AG09309 (cell line): ENCODE results near the gene RAB20.

ENCODE experiments used
- DNase-seq: peaks from one replicate; pipeline ENCODE4 v3.0.0-alpha.2; 2010; ENCODE audit warnings: low read depth
- H3K4me3 ChIP-seq: 2 replicates; pipeline ENCODE4 v1.5.1; 2011; ENCODE audit warnings: mild to moderate bottlenecking, low read depth, low read length, moderate library complexity; ENCODE audit not compliant: control insufficient read depth
- TF ChIP-seq, protein P1 (sequence below): IDR thresholded peaks from 2 replicates; pipeline ENCODE4 v1.5.1; 2011; ENCODE audit warnings: mild to moderate bottlenecking, low read depth, low read length, inconsistent platforms; ENCODE audit not compliant: insufficient read depth, control insufficient read depth; ENCODE audit errors: missing control alignments

The RAB20 gene

DNA sequence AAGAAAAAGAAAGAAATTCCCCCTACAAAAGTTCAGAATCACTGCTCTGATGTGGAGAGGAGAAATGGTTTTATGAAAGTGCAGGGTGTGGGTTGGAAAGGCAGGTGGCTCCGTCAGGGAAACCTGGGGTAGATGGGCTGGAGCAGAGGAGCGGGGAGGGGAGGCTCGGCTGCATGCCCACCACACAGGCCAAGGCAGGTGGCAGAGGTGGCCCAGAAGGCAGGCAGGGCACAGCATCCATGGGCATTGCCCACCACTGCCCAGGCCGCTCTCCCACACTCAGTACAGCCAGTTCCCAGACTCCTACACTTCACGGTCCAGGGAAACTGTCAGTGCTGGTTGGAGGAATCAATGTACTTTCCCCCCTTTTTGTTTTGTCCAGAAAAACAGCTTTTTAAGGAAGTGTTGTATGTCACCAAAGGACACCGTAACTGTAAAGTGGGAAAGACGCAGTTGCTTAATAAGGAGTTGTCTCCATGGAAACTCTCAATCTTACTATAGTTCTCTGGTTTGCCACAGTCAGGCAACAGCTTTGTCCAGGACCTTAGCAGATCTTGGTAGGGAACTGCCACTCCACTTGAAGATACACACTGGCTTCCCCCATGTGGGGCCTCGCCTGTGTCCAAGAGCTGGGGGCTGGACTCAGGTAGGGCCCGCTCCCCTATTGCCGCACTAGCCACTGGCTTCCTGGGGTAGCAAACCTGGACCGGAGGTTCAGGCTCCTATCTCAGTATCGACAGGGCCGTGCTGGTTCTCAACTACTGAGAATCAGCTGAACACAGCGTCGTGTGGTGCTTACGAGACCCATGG, 82.9 kb downstream of the RAB20 start:
- no peak overlapping the region for H3K4me3 ChIP-seq
- DNase-seq: no peak
- TF ChIP-seq, protein P1, sequence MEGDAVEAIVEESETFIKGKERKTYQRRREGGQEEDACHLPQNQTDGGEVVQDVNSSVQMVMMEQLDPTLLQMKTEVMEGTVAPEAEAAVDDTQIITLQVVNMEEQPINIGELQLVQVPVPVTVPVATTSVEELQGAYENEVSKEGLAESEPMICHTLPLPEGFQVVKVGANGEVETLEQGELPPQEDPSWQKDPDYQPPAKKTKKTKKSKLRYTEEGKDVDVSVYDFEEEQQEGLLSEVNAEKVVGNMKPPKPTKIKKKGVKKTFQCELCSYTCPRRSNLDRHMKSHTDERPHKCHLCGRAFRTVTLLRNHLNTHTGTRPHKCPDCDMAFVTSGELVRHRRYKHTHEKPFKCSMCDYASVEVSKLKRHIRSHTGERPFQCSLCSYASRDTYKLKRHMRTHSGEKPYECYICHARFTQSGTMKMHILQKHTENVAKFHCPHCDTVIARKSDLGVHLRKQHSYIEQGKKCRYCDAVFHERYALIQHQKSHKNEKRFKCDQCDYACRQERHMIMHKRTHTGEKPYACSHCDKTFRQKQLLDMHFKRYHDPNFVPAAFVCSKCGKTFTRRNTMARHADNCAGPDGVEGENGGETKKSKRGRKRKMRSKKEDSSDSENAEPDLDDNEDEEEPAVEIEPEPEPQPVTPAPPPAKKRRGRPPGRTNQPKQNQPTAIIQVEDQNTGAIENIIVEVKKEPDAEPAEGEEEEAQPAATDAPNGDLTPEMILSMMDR: no peak

DNA sequence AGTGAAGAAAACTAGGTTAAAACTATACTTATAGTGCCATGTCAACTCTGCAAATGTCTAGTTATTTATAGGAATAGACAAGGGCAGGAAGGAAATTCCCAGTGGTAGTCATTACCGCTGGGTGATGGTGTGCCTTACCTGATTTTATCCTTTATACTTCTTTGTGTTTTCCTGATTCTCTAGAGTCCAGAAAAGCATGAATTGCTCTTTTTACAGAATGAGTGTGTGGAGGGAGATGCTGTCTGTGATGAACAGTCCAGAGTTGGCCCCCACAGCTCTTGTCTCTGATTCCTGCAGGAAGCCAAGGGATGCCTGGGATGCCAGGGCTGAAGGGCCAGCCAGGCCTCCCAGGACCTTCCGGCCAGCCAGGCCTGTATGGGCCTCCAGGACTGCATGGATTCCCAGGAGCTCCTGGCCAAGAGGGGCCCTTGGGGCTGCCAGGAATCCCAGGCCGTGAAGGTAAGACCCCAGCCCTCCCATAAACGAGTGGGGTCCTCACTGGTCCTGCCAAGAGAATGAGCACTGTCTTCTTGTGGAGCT, 83.7 kb downstream of the RAB20 start:
- TF ChIP-seq, protein P1: no peak
- H3K4me3 ChIP-seq: no peak overlapping the region
- DNase-seq: no peak

- no peak for DNase-seq
- H3K4me3 ChIP-seq: no peak overlapping the region
- TF ChIP-seq, protein P1: no peak
These were observed 85.3 kb downstream of the RAB20 start for GRCh38 chr13:110476220-110476617.

DNA sequence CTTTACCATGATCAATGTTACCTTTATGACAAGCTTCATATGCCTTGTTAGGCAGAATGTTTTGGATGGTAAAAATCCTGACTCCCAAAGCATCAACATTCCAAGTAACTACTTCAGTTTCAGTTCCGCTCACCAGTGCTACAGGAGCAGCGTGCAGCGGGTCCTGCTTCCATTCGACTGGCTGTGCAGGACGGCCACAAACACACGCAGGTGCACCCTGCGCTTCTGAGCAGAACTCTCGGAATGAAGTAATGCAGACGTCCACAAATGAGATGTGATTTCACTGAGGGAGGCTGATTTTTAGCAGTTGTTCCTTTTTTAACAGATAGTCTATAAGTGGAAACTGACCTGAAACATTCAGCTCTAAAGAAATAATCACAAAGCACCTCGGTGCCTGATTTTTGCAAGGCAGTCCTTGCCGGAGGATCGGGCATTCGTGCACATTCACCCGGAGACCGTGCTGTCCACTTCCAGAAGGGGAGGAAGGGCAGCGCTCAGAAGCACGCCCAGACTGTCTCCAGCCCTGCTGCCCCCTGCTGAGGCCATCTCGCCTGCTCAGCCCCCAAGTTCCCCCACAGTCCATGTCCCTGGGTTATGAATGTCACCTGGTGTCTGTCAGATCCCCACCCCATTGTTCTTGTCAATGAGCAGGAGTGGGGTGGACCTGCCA, 85.8 kb downstream of the RAB20 start:
- H3K4me3 ChIP-seq: no peak overlapping the region

DNA sequence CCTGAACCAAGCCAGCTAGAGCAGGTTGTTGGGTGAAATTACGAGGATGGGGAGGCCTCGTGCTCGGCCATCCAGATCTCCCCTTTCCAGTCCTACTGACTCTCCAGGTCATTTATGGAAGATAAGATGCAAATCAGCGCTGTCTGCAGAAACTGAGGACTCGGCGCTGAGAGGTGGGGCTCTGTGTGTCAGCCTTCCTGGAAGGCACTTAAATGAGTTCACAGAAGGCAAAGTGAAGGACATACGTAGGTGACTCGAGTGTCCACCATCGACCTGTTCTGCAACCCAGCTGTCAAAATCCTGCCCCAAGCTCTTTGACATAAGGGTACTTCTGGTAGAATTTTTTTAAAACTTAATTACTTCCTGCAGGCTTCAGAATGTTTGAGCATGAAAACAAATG, 86.4 kb downstream of the RAB20 start:
- DNase-seq: no peak
- H3K4me3 ChIP-seq: no peak overlapping the region
- TF ChIP-seq, protein P1: no peak

More for the DNA sequence above, 85.8 kb downstream of the RAB20 start:
- TF ChIP-seq, protein P1: no peak
- no peak for DNase-seq

GRCh38 chr13:110474713-110475112, 86.8 kb downstream of the RAB20 start:
- TF ChIP-seq, protein P1: no peak
- H3K4me3 ChIP-seq: no peak overlapping the region
- DNase-seq: no peak
